HEK293 (cell line): ENCODE data around the gene VPS13D.

Experiments used
- CTCF ChIA-PET: fragments of 350-600 bp; formaldehyde crosslinking; extraction: SDS; loops from one replicate; lab custom pipeline; 2021; ENCODE audit warnings: antibody characterized with exemption; lab: Yijun Ruan, JAX
- POLR2A ChIA-PET: fragments of 300-600 bp; formaldehyde crosslinking; extraction: SDS; loops from one replicate; lab custom pipeline; 2020; ENCODE audit warnings: antibody characterized with exemption, inconsistent platforms; lab: Yijun Ruan, JAX
- H3K27ac ChIP-seq: fragments of 200-500 bp; sonication (Bioruptor generic); 2 replicates; pipeline ENCODE4 v1.5.1; 2014; ENCODE audit warnings: low read depth, low read length, control low read depth, inconsistent platforms; ENCODE audit errors: extremely low read depth
- H3K36me3 ChIP-seq, 2 experiments: fragments of 200-500 bp in 1 of 2; sonication (Bioruptor generic) in 1 of 2; 1 replicate in 1 of 2; 2 replicates in 1 of 2; pipeline ENCODE4 v1.5.1; 2014 to 2017; ENCODE audit warnings: inconsistent platforms in 2 of 2, low read length in 2 of 2; ENCODE audit not compliant: control insufficient read depth in 2 of 2, insufficient read depth in 1 of 2
- H3K4me1 ChIP-seq: fragments of 200-500 bp; sonication (Bioruptor generic); 2 replicates; pipeline ENCODE4 v1.5.1; 2014; ENCODE audit warnings: mild to moderate bottlenecking, low read length, inconsistent platforms; ENCODE audit not compliant: control insufficient read depth, insufficient read depth
- H3K4me3 ChIP-seq: 2 replicates; pipeline ENCODE4 v1.5.1; 2011; ENCODE audit warnings: low read depth, mild to moderate bottlenecking, control low read depth, low read length, moderate library complexity
- H3K9me3 ChIP-seq: fragments of 200-500 bp; sonication (Bioruptor generic); 2 replicates; pipeline ENCODE4 v1.5.1; 2014; ENCODE audit warnings: low read depth, low read length, inconsistent platforms; ENCODE audit not compliant: control insufficient read depth, insufficient read depth
- CTCF ChIP-seq: fragments of 450-650 bp; formaldehyde crosslinking; IDR thresholded peaks from 2 replicates; pipeline ENCODE4 v1.5.1; 2016; ENCODE audit warnings: missing biosample characterization, missing genetic modification characterization
- INSM2 ChIP-seq: fragments of 450-650 bp; formaldehyde crosslinking; IDR thresholded peaks from 2 replicates; pipeline ENCODE4 v1.5.1; 2016; ENCODE audit warnings: missing biosample characterization, missing genetic modification characterization
- TSHZ1 ChIP-seq: fragments of 450-650 bp; formaldehyde crosslinking; IDR thresholded peaks from 2 replicates; pipeline ENCODE4 v1.5.1; 2016; ENCODE audit warnings: missing biosample characterization, missing genetic modification characterization, borderline replicate concordance
- YY1 ChIP-seq: fragments of 450-650 bp; formaldehyde crosslinking; IDR thresholded peaks from 2 replicates; pipeline ENCODE4 v1.5.1; 2018; ENCODE audit warnings: missing biosample characterization, missing genetic modification characterization
- ZBTB11 ChIP-seq: fragments of 450-650 bp; formaldehyde crosslinking; conservative IDR thresholded peaks from 2 replicates; pipeline ENCODE4 v1.5.1; 2016; ENCODE audit warnings: low read depth, missing biosample characterization, missing genetic modification characterization
- ZNF24 ChIP-seq: fragments of 450-650 bp; formaldehyde crosslinking; IDR thresholded peaks from 2 replicates; pipeline ENCODE4 v1.5.1; 2016; ENCODE audit warnings: missing biosample characterization, missing genetic modification characterization
- ZNF394 ChIP-seq: fragments of 450-650 bp; formaldehyde crosslinking; IDR thresholded peaks from 2 replicates; pipeline ENCODE4 v1.5.1; 2016; ENCODE audit warnings: missing biosample characterization, missing genetic modification characterization, mild to moderate bottlenecking, moderate library complexity, borderline replicate concordance
- ZNF48 ChIP-seq: fragments of 450-650 bp; formaldehyde crosslinking; IDR thresholded peaks from 2 replicates; pipeline ENCODE4 v1.5.1; 2016; ENCODE audit warnings: missing biosample characterization, missing genetic modification characterization
- ZNF518A ChIP-seq: fragments of 450-650 bp; formaldehyde crosslinking; conservative IDR thresholded peaks from 2 replicates; pipeline ENCODE4 v1.5.1; 2016; ENCODE audit warnings: low read depth, missing biosample characterization, missing genetic modification characterization
- ZNF654 ChIP-seq: fragments of 450-650 bp; formaldehyde crosslinking; IDR thresholded peaks from 2 replicates; pipeline ENCODE4 v1.5.1; 2016; ENCODE audit warnings: low read depth, missing biosample characterization, missing genetic modification characterization
- ZNF747 ChIP-seq: fragments of 450-650 bp; formaldehyde crosslinking; IDR thresholded peaks from 2 replicates; pipeline ENCODE4 v1.5.1; 2016; ENCODE audit warnings: missing biosample characterization, missing genetic modification characterization
- ZNF768 ChIP-seq: fragments of 450-650 bp; formaldehyde crosslinking; IDR thresholded peaks from 2 replicates; pipeline ENCODE4 v1.5.1; 2018; ENCODE audit warnings: missing biosample characterization, mild to moderate bottlenecking, missing genetic modification characterization

Gene VPS13D

GRCh38 chr1:12272770-12273169 is 42.9 kb downstream of the VPS13D start (continued):
- TF ChIP-seq YY1 (tag by site-specific recombination) (no peak), INSM2 (tag by site-specific recombination) (no peak)

- H3K27ac ChIP-seq = no peak overlapping the region
- TF ChIP-seq TSHZ1 (tag by site-specific recombination) (no peak), ZNF654 (peak; percentile 40), CTCF (peak; percentile 26; the same call in 1 of the 2 replicates)
- H3K36me3 ChIP-seq = peaks cover 45 to 83% of the 10 kb centered on the region in 2 experiments
- H3K4me3 ChIP-seq = no peak overlapping the region
- ChIA-PET CTCF (interaction anchor here (0.6 to 3.5 kb wide), 15 partner anchors 8 to 384 kb away, joined by 3 to 14 read pairs (median 5); partner anchors contain the start of gene VPS13D), POLR2A (no interaction called here)
- no peaks in the 10 kb centered on the region for H3K9me3 ChIP-seq
- no peaks in the 10 kb centered on the region for H3K4me1 ChIP-seq
Measured at GRCh38 chr1:12275370-12275769, 45.5 kb downstream of the VPS13D start.

GRCh38 chr1:12276225-12276624 is 46.4 kb downstream of the VPS13D start:
- H3K27ac ChIP-seq = no peak overlapping the region
- H3K9me3 ChIP-seq = no peaks in the 10 kb centered on the region
- H3K4me3 ChIP-seq = no peak overlapping the region
- H3K36me3 ChIP-seq = peaks cover 42 to 80% of the 10 kb centered on the region in 2 experiments
- no peaks in the 10 kb centered on the region for H3K4me1 ChIP-seq
- CTCF ChIA-PET = interaction anchor here (0.6 to 3.5 kb wide), 13 partner anchors 11 to 1466 kb away, joined by 3 to 14 read pairs (median 4); partner anchors contain the start of gene VPS13D
- TF ChIP-seq ZBTB11 (no peak), ZNF48 (no peak)
- POLR2A ChIA-PET = no interaction called here

GRCh38 chr1:12279003-12279402 is 49.2 kb downstream of the VPS13D start:
- Histone ChIP-seq H3K4me1 (no peaks in the 10 kb centered on the region), H3K36me3 (peaks cover 30 to 84% of the 10 kb centered on the region in 2 experiments), H3K9me3 (no peaks in the 10 kb centered on the region), H3K4me3 (no peak overlapping the region), H3K27ac (no peak overlapping the region)
- CTCF ChIA-PET = interaction anchor here (0.8 to 1.4 kb wide), 4 partner anchors 20 to 380 kb away, joined by 3 to 8 read pairs (median 5); no protein-coding TSS in a partner anchor
- POLR2A ChIA-PET = interaction anchor here (0.8 kb wide), 1 partner anchor 340 kb away, joined by 3 read pairs; no protein-coding TSS in a partner anchor
- TF ChIP-seq ZNF24 (tag by site-specific recombination) = no peak
- no peak for TF ChIP-seq ZNF768 (tag by site-specific recombination)
- no peak for TF ChIP-seq ZNF518A (tag by site-specific recombination)
- TF ChIP-seq ZNF394 (tag by site-specific recombination) = no peak
- no peak for TF ChIP-seq ZNF747
